H54 (cell line): ENCODE measurements around the gene SPRED3.

ENCODE experiments used
- DNase-seq: peaks from one replicate; pipeline ENCODE4 v3.0.0; 2011; ENCODE audit warnings: low spot score, mixed read lengths; ENCODE audit not compliant: insufficient read length
- FAIRE-seq: peaks from 3 replicates; lab custom pipeline; 2011; peaks lifted over from hg19 to GRCh38; lab: Jason Lieb, UNC
- POLR2A ChIP-seq: IDR thresholded peaks from 2 replicates; pipeline ENCODE4 v1.6.1; 2011; ENCODE audit warnings: low read depth, mild to moderate bottlenecking, low read length

Gene SPRED3

GRCh38 chr19:38429055-38429810 is 40.7 kb downstream of the SPRED3 start:
- DNase-seq: no peak
- no peak for FAIRE-seq
- no peak for TF ChIP-seq POLR2A

DNA sequence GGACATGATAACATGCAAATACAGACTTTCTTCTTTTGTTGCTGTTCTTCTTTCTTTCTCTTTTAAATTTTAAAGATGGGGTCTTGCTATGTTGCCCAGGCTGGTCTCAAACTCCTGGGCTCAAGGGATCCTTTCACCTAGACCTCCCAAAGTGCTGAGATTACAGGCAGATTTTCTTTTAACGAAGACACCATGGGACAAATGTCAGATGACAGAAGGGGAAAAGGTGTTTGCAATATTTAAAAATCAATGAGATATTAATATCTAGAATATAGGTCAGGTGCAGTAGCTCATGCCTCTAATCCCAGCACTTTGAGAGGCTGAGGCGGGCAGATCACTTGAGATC is 41.3 kb downstream of the SPRED3 start:
- TF ChIP-seq POLR2A: no peak
- DNase-seq: no peak
- FAIRE-seq: no peak

GRCh38 chr19:38430931-38431330 is 42.4 kb downstream of the SPRED3 start:
- no peak for TF ChIP-seq POLR2A
- FAIRE-seq: no peak

GRCh38 chr19:38433268-38433733 is 44.8 kb downstream of the SPRED3 start, which contains the start of gene RYR1:
TSS of gene RYR1 (plus strand) at chr19:38433691. CDS start at chr19:38433830, 139 bp downstream.
- DNase-seq (no peak), FAIRE-seq (no peak)
- no peak for TF ChIP-seq POLR2A

More at GRCh38 chr19:38430931-38431330, 42.4 kb downstream of the SPRED3 start:
- DNase-seq: no peak

GRCh38 chr19:38434549-38435051 is 46.1 kb downstream of the SPRED3 start:
- no peak for TF ChIP-seq POLR2A
- DNase-seq (no peak), FAIRE-seq (no peak)

- FAIRE-seq: no peak
- DNase-seq: no peak
- TF ChIP-seq POLR2A: no peak
Observed at GRCh38 chr19:38437295-38437694, 48.8 kb downstream of the SPRED3 start.

DNA sequence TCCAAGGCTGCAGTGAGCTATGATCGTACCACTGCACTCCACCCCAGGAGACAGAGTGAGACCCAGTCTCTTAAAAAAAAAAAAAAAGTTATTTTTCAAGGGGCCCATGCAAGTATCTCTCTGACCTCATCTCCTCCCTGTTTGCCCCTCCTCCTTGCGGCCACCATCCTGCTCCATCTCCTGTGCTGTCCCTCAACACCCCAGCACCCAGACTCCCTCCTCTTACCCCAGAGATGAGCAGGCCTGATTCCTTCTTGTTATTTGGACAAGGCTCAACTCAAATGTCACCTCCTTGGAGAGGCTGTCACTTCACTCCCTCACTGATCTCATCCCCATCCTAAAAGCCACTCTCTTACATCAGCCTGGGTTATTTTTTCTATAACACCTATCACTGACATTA is 49.4 kb downstream of the SPRED3 start:
- DNase-seq (no peak), FAIRE-seq (no peak)
- no peak for TF ChIP-seq POLR2A

DNA sequence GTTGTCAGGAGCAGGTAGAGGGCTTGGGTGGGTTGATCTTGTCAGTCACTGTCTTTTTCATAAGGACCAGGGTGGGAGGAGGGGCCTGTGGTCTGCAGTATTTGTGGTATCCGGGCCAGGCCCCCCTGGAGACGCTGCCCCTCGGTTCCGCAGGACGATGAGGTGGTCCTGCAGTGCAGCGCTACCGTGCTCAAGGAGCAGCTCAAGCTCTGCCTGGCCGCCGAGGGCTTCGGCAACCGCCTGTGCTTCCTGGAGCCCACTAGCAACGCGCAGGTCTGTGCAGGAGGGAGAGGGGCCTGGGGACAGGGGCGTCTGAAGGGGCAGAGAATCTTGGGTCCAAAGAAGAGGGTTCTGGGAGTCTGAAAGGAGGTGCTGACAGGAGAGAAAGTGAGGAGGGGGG is 52.1 kb downstream of the SPRED3 start:
- no peak for TF ChIP-seq POLR2A
- no peak for FAIRE-seq
- no peak for DNase-seq

GRCh38 chr19:38441657-38442348 is 53.3 kb downstream of the SPRED3 start:
- no peak for TF ChIP-seq POLR2A
- no peak for DNase-seq
- FAIRE-seq: no peak

- no peak for DNase-seq
- TF ChIP-seq POLR2A: no peak
- FAIRE-seq: no peak
Observed at GRCh38 chr19:38442736-38443135, 54.2 kb downstream of the SPRED3 start.

DNA sequence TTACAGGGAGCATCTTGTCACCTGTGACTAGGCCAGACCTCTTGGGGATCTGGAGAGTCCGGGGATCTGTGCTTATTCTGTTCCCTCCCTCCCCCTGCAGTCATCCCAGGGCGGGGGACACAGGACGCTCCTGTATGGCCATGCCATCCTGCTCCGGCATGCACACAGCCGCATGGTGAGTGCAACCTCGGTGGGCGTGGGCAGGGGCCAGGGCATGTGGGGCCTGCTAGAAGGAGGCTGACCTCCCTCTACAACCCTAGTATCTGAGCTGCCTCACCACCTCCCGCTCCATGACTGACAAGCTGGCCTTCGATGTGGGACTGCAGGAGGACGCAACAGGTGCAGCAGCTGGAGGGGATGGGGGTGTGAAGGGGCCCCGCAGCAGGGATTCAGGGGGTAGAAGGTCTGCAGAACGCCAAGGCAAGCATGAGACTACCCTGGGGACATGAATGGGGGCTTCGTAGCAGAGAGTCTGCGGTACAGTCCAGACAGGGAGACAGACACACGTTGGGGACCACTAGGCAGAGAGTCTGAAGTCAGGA is 55.0 kb downstream of the SPRED3 start:
- FAIRE-seq (no peak), DNase-seq (no peak)
- TF ChIP-seq POLR2A: no peak

DNA sequence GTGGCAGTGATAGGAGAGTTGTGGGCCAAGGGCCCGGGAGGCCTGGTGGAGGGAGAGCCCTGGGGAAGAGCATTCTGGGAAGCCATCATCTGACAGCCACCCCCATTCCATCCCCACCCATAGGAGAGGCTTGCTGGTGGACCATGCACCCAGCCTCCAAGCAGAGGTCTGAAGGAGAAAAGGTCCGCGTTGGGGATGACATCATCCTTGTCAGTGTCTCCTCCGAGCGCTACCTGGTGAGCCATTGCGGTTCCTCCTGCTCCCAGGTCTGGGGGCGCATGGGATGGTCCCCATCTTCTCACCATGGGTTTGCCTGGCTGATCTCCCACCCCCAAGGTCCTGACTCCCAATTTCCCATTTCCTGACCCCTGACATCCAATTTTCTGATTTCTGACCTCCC is 55.5 kb downstream of the SPRED3 start:
- DNase-seq: no peak

DNA sequence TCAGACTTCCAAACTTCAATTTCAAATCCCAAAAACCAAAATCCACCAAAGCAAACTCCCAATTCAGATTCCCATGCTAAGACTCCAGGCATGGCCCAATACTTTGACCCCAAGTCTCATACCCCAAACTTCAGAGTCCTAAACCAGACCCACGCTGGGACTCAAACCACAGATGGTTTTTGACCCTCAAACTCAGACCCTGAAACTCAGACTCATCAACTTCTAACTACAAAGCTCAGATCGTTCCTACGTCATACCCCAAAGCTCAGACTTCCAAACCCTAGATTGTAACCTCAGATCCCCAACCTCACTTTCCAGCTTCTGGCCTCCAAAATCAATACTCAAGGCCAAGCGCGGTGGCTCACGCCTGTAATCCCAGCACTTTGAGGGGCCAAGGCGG is 56.9 kb downstream of the SPRED3 start:
- DNase-seq (no peak), FAIRE-seq (no peak)
- no peak for TF ChIP-seq POLR2A

More for the DNA sequence above, 55.5 kb downstream of the SPRED3 start:
- no peak for FAIRE-seq
- TF ChIP-seq POLR2A: no peak

DNA sequence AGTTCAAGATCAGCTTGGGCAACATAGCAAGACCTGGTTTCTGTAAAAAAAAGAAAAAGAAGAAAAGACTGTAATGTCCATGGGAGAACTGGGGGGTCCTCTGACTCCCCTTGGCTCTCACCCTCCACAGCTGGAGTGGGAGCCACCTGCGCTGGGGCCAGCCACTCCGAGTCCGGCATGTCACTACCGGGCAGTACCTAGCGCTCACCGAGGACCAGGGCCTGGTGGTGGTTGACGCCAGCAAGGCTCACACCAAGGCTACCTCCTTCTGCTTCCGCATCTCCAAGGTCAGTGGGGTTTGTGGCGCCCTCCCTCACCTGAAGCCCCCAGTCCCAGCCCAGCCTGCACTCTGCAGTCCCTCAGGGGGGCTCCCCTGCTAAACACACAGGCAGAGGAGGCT is 59.7 kb downstream of the SPRED3 start:
- DNase-seq (no peak), FAIRE-seq (no peak)
- no peak for TF ChIP-seq POLR2A
